HuH-7 (cell line): ENCODE measurements around the gene SRR.
A peak's percentile ranks its signal among the peaks of the same experiment; 100 is the strongest.

Source experiments
- DNase-seq: peaks from one replicate; pipeline ENCODE4 v3.0.0; 2011; ENCODE audit warnings: low spot score

SRR gene

DNA sequence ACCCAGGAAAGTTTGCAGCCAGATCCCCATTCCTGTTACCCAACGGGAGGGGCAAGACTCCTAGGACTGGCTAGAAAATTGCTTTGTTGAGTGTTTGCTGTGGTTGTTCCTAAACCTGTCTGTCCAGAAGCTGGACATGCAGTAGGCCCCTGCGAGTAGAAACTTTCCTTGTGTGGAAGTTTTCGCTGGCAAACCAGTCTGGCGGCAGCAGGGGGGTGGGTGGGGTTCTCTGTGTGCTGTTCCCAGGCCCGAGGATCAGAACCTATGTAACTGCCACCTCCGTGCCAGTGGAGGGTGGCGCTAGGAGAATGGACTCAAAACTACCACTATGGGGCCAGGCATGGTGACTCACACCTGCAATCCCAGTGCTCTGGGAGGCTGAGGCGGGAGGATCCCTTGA lies 42.7 kb downstream of the SRR start:
- no peak for DNase-seq

DNA sequence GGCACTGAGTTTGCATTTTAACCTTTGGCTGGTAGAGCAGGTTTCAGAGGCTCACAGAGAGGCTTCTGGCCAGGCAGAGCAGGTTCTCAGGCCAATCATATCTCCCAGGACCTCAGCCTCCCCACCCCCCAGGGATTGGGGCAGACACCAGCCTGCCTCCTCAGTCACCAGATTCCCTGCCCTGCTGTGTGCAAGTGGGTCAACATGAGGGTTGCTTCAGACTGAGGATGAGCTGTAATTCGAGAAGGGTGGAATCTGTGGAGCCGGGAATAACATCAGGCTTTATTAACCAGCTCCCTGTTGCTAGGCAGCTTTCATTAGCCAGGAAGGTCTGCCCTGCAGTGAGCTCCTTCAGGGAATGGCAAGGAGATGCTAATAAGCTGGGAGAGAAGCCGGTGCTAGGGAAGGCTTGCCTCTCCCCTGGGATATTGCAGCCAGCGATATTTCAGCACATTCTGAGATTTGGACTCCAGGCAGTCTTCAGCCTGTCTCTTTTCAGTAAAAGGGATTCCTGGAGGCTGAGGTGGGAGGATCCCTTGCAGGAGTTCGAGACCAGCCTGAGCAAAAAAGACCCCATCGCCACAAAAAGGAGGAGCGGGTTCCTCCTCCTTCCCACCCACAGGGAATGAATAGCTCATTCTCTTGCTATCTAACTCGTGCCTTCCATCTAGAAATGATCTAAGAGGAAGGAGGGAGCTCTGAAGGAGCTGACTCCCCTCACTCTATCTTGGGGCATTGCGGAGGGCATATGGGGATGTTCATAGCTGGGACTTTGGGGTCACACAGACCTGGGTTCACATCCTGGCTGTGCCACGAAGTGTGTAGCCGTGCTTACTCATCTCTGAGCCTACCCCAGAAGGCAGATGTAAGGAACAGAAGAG lies 44.3 kb downstream of the SRR start:
- DNase-seq = peak; percentile 63

DNA sequence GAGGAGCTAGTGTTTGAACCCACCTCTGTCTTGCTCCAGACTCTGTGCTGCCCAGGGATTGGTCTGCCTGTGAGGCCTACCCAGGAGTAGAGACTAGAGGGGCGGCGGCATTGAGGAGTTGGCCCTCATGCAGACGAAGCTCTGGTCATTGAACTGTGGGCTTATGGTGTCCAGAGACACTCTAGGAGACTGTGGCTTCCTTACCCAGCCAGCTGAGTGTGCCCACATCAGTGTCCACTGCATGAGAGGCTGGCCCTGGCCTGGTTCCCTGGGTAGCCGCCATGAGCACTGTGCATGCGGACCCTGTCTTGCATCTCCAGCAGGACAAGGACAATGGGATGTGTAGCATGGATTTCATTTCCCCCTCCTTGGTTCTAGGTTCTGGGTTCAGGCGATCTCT lies 47.5 kb downstream of the SRR start:
- no peak for DNase-seq

DNA sequence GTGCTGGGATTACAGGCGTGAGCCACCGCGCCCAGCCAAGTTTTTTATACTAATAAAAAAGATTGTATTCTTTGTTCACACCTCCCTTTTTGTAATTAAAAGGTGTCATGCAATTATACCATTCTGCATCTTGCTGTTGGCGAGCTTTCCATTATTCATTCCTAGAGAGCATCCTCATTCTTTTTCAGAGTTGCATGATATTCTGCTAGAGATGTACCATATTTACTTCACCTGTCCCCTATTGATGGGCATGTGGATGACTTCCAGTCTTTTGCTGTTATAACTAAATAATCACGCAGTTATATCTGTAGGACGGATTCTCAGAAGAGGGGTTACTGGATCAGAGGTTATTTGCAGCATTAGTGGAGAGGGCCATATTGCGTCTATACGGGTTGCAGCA lies 50.6 kb downstream of the SRR start:
- DNase-seq = no peak

DNA sequence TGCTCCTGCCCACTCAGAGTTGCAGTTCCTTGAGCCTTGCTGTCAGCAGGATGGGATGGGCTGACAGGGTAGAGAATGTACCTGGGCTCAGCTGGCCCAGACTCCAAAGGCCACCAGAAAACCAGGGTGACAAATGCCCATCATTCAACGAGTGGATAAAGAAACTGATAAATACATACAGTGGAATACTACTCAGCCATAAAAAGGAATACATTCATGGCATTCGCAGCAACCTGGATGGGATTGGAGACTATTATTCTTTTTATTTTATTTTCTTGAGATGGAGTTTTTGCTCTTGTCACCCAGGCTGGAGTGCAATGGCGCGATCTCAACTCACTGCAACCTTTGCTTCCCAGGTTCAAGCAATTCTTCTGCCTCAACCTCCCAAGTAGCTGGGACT lies 53.5 kb downstream of the SRR start:
- DNase-seq = no peak

DNA sequence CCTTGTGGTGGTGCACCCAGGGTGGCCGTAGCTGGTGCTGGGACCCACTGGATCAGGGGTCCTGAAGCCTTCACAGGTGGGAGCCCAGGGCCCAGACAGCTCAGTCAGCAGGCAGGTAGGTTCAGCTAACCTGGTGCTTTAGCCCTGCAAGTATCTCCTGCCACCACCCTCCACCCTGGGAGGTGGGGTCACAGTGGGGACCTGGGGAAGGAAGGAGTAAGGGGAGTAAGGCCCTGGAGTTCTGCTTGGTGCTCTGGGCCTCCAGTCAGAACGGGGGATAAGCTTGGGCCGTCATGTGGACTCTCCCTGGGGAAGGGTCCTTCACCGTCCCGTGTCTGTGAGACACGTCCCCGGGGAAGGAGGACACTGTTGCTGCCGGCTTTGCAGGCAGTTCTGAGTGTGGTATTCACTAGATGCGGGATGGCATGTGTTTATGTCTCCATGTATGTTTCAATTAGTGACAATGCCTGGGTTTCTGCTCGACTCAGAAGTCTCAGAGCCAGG lies 54.2 kb downstream of the SRR start:
- DNase-seq = no peak

DNA sequence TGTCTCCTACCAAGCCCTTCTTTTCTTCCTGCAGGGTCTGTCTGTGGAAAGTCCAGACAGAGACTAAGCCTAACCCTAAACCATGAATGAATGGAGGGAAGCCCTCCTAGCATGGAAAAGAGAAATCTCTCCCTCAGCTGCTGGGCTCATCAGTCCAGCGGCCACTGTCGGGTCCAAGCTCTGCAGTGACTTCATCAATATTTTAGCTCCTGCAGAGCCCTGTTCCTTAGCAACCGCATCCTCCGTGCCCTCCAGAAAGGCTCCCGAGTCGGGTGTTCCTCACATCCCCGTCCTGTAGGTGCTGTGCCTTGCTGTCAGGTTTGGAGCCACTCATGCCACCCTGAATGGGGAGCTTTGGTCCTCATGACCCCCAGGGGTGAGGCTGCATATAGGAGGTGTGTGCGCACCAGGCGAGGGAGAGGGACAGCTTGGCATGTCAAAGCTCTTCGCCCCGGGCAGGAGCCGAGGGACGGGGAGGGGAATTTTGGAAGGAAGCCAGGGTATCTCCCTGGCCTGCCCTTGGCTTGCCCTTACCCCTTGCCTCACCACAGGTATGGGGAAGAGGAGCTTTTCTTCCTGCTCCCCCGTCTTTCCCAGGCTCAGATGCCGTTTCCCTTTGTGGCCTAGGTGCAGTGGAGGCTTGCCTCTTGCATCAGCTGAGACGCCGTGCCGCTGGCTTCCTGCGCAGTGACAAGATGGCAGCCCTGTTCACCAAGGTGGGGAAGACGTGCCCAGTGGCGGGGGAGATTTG lies 57.4 kb downstream of the SRR start:
- DNase-seq = no peak

DNA sequence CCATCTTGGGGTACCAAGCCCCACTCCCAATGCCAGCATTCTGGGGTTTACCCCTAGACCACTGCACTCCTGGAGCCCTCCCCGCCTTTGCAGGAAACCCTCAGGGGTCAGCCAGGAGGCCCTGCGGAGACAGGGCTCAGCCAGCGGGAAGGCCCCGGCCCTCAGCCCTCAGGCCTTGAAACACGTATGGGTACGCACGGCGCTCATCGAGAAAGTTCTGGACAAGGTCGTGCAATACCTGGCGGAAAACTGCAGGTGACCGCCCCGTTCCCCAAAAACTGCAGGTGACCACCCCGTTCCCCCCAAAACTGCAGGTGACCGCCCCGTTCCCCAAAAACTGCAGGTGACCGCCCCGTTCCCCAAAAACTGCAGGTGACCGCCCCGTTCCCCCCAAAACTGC lies 58.3 kb downstream of the SRR start:
- DNase-seq = no peak

DNA sequence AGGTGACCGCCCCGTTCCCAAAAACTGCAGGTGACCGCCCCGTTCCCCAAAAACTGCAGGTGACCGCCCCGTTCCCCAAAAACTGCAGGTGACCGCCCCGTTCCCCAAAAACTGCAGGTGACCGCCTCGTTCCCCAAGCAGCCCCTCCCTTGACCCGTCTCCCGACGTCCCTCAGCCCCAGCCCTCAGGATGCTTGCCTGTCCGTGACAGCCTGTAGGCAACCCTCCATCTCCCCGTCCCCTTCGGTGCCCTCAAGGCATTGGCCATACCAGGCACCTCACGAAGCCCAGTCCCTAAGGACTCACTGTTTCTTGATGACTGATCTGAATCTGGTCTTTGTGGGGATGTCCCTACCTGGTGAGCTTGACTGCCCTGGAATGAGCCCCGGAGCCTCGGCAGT lies 58.7 kb downstream of the SRR start:
- DNase-seq = no peak

DNA sequence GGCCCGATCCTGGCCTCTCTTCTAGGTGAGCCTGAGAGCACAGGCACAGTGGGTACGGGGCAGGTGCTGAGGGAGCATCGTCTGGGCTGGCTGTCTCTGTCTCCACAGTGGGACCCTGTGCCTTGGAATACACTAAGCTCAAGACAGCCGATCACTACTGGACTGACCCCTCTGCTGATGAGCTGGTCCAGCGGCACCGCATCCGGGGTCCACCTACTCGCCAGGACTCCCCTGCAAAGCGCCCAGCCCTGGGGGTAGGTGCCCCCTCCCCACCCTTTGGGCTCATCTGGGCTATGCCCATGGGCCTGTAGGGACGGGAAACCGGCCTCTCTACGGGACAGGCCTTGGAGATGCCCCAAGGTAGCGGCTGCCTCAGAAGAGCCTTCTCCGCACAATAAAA lies 59.1 kb downstream of the SRR start:
- DNase-seq = no peak

DNA sequence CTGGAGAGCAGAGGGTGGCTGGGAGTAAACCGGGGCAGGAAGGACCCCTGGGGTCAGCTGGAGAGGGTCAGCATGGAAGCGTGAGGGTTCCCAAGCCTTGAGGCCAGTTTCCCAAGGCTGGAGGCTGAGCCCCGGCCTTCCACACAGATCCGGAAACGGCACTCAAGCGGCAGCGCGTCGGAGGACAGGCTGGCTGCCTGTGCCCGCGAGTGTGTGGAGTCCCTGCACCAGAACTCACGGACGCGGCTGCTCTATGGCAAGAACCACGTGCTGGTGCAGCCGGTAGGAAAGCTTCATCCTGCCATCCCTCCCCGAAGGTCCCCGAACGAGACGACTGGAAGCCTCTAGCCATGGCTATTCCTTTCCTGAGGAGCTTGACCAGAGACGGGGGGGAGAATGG lies 59.6 kb downstream of the SRR start:
- no peak for DNase-seq

DNA sequence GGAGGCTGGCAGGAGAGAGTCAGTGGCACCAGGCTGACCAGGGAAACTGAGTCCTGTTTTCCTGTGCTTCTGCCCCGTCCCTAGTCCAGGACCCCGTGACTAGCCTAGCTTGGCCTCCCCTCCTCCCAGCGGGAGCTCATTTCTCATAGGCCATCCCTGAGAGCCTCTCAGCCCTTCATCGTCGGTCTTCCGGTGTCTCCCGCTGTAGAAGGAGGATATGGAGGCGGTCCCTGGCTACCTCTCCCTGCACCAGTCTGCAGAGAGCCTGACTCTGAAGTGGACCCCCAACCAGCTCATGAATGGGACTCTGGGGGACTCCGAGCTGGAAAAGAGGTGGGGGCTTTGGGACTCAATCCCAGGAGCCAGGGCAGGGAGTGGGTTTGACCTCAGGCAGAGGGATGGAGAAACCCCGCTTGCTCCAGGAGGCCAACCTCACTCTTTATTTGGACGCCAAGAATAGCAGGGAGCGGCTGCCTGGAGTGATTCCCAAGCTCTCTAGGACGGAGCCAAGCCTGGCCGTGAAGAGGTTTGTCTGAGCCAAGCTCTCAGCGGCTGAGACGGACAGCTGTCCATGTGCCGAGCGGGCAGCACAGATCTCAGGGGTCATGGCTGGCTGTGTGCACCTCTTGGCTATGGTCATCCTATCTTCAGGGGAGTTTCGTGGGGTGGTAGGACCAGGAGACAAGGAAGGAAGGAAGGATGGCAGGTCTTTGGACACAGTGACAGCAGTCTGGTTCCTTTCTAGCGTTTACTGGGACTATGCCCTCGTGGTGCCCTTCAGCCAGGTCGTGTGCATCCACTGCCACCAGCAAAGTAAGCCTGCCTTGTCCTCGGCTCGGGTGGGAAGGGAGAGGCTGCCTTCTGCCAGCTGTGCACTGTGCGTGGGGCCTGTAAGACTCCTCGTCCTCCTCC lies 60.4 kb downstream of the SRR start:
- DNase-seq = no peak

DNA sequence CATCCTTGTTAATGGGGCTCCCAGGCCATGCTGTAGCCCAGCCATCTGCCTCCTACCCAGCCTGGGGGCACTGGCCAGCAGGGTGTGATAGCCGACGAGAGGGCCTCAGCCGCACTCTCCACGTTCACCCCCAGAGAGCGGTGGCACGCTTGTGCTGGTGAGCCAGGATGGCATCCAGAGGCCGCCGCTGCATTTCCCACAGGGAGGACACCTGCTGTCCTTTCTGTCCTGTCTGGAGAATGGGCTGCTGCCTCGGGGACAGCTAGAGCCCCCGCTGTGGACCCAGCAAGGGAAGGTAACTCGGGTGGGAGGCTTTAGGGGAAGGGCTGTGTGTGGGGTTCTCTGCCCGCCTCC lies 61.0 kb downstream of the SRR start:
- DNase-seq = no peak

DNA sequence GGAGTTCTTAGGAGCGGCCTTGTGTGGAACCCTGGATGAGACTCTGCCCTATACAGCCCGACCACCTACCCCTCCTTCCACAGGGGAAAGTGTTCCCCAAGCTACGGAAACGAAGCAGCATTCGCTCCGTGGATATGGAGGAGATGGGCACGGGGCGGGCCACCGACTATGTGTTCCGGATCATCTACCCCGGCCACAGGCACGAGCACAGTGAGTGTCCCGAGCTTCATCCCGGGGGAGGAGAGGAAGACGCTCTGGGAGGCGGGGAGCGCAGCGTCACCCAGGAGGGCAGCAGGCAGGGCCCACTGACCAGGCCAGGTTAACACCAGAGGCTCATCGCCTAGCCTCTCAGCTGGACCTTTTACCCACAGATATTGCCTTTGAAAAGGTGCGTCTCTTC lies 61.4 kb downstream of the SRR start:
- no peak for DNase-seq

DNA sequence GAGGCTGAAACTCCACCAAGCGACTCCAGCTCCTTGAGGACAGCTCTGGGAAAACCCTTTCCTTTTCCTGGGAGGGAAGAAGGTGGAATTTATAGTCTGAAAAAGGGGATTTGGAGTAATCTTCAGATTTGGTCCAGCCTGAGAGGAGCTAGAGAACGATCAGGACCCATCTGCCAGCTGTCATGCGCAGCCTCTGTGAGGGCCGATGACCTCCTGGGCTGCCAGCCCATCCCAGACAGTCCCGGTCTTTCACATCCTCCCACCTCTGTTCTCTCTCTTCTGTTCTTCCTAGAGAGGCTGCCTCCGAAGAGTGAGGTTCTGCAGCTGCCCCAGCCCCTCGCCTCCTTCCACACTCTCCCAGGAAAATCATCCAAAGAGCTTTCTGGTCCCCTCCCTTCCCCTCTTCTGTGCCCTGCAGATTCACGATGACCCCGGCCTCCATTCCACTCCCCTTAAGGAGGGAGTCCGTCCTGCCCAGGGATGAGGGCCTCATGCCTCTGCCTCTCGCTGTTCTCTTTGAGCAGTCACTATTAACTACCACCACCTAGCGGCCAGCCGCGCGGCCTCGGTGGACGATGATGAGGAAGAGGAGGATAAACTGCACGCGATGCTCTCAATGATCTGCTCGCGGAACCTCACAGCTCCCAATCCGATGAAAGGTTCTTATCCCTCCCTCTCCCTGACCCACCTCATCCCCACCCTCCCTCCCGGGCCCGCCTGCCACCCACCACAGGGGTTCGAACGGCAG lies 63.2 kb downstream of the SRR start:
- peak; percentile 70 for DNase-seq

DNA sequence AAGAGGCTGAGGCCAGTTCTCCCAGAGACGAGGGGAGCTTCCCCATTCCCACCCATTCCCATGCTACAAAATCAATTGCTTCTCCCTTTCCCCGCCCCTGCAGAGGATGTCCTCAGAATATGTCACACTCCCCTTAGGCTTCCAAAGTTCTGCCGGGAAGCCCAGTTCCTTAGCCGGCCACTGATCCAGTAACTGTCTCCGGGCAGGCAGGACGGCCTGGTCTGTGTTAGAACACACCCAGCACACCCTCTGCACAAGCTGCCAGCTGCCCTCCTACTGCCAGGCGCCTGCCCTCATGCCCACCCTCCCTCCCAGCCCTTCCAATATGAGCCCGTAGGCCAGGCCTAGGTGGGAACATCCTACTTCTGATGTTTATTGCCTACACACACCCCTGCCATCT lies 64.6 kb downstream of the SRR start:
- DNase-seq = no peak

DNA sequence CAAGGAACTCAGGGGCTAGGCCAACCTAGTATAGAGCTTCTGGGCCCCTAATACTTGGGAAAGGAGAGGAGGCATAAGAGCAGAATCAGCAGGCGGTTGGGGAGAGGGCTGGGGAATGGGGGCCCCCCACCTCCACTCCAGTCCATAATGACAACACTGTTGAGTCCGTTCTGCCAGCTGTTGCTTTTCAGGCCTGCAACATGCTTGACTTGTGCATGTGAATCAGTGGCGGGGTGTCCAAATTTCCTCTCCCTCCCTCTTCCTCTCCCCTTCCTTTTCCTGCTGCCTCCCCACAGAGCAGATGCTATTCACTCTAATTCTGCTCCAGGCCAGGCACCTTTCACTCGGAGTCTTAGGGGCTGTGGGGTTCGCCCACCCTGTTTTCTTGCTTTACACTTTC lies 65.3 kb downstream of the SRR start:
- no peak for DNase-seq

DNA sequence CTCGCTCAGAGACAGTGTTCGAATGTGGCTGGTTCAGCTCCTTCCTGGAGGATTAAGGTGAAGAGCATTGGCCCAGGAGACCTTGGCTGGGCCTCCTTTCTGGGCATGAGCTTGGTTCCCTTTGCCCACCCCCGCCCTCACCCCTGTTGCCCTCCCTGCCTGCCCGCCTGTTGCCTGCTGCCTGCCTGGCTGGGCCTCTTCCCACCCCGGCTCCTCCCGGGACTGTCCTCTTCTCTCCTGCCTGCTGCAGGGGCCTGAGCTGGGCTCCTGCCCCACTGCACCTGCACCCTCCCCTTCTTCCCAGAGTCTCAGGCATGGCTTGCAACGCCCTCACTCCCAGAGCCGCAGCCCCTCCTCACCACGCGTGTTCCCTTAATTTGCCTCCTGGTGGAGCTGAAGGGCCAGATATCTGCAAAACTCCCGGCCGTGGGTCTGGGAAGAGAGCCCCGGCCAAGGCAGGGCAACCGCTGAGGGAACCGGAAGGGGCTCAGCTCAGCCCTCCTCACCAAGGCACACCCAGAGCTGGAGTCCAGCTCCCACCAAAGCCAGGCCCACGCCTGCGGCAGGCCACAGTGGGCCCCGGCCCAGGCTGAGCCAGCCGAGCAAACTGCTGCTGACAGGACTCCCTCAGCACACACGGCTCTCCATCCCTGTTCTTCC lies 65.9 kb downstream of the SRR start:
- peak; percentile 58 for DNase-seq

DNA sequence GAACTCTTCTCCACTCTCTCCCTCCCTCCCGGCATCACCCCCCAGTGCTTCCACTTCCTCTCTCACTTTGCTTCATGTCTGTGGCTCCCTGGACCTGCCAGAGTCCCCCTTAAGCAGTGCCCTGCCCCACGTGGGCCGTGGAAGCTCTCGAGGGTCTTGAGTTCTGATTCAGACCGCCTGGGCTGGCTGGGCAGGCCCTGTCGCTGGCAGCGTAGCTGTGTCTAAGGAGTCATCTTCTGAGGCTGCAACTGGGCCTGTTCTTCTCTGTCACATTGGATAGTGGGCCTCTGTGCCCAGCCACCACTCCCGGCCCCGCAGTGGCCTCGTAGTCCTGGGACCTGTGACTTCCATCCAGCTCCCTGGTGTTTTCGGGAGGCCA lies 66.5 kb downstream of the SRR start:
- DNase-seq = no peak

DNA sequence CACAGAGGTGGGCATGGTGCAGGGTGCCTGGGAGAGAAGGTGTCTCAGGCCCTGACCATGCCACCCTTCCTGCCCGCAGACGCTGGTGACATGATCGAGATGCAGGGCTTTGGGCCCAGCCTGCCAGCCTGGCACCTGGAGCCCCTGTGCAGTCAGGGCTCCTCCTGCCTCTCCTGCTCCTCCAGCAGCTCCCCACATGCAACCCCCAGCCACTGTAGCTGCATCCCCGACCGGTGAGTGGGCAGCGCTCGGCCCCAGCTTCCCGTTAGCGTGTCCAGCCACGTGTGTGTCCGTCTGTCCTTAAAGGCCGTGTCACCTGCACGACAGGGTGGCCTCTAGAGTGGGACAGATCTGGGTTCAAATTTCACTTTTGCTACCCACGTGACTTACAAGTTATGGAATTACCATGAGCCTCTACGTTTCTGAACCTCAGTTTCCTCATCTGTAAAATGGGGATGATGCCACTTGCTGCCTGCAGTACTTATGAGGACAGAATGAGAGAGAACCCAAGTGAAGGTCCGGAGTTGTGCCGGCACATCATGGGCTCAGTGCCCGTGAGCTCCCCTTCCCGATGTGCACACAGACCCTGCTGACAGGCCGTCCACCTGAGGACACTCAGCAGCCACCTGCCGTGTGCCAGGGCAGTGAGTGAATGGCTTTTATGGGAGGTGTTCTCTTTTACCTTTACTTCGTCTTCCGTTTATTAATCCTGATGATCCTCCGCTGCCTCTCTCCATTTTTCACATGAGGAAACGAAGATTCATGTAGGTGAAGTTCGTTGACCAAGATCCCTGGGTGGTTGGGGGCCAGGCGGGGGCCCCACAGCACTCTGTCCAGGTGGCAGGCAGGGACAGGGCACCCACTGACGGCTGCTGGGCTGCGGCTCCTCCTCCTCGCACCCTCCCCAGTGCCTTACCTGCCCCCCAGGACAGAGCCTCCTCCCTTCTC lies 67.7 kb downstream of the SRR start:
- DNase-seq = no peak
